HepG2 (cell line): ENCODE results near the gene NDRG3. TPM values are rescaled to one million over a fixed set of nuclear protein-coding genes. Genes with fewer than 3 reads are reported as not detected.

Source experiments
- ARID3A ChIP-seq: IDR thresholded peaks from 2 replicates; pipeline ENCODE4 v1.6.1; 2012; ENCODE audit warnings: low read depth, low read length, improper control_type of control experiment
- CTCF ChIP-seq: sonication (generic); formaldehyde crosslinking; IDR thresholded peaks from 2 replicates; pipeline ENCODE4 v1.5.0; 2020; ENCODE audit warnings: mild to moderate bottlenecking, missing genetic modification reagents, moderate library complexity
- DPF2 ChIP-seq: sonication (generic); formaldehyde crosslinking; IDR thresholded peaks from 2 replicates; pipeline ENCODE4 v1.4.0; 2020; ENCODE audit warnings: mild to moderate bottlenecking, low read depth, missing genetic modification reagents, borderline replicate concordance
- FLYWCH1 ChIP-seq: sonication (generic); formaldehyde crosslinking; IDR thresholded peaks from 2 replicates; pipeline ENCODE4 v1.8.1; 2023; ENCODE audit warnings: mild to moderate bottlenecking, missing genetic modification reagents
- HMGXB4 ChIP-seq, 2 experiments: sonication (generic) in 1 of 2; formaldehyde crosslinking in 1 of 2; IDR thresholded peaks; 2 replicates each; pipeline versions ENCODE4 v1.4.0 to v1.6.1; 2018 to 2020; ENCODE audit warnings: missing genetic modification reagents in 2 of 2, borderline replicate concordance in 1 of 2, low read depth in 1 of 2, mild to moderate bottlenecking in 1 of 2, missing biosample characterization in 1 of 2
- IKZF1 ChIP-seq: fragments of 450-650 bp; IDR thresholded peaks from 2 replicates; pipeline ENCODE4 v1.7.1; 2016
- MAZ ChIP-seq, 2 experiments: sonication (generic) in 1 of 2; formaldehyde crosslinking in 1 of 2; IDR thresholded peaks; 2 replicates each; pipeline versions ENCODE4 v1.5.0 to v1.6.1; 2012 to 2020; ENCODE audit warnings: low read depth in 2 of 2, mild to moderate bottlenecking in 2 of 2, borderline replicate concordance in 1 of 2, improper control_type of control experiment in 1 of 2, low read length in 1 of 2, missing genetic modification reagents in 1 of 2, moderate library complexity in 1 of 2
- RFX1 ChIP-seq: fragments of 450-650 bp; IDR thresholded peaks from 2 replicates; pipeline ENCODE4 v1.6.1; 2017
- TCF7L2 ChIP-seq: IDR thresholded peaks from 2 replicates; pipeline ENCODE4 v1.6.1; 2011; ENCODE audit warnings: mild to moderate bottlenecking, low read depth, low read length, moderate library complexity
- ZBTB33 ChIP-seq: sonication (generic); formaldehyde crosslinking; IDR thresholded peaks from 2 replicates; pipeline ENCODE4 v1.4.0; 2020; ENCODE audit warnings: missing genetic modification reagents
- ZNF451 ChIP-seq: sonication (generic); formaldehyde crosslinking; IDR thresholded peaks from 2 replicates; pipeline ENCODE4 v1.5.0; 2020; ENCODE audit warnings: mild to moderate bottlenecking, missing genetic modification reagents
- ZNF512B ChIP-seq: sonication (generic); formaldehyde crosslinking; IDR thresholded peaks from 2 replicates; pipeline ENCODE4 v1.5.1; 2020; ENCODE audit warnings: missing genetic modification reagents, mild to moderate bottlenecking, borderline replicate concordance
- ZNF580 ChIP-seq: IDR thresholded peaks from 2 replicates; pipeline ENCODE4 v1.6.1; 2016; ENCODE audit warnings: low read depth, borderline replicate concordance
- ZNF720 ChIP-seq: sonication (generic); formaldehyde crosslinking; IDR thresholded peaks from 2 replicates; pipeline ENCODE4 v1.4.0; 2020; ENCODE audit warnings: missing genetic modification reagents
- ZNF790 ChIP-seq: sonication (generic); formaldehyde crosslinking; IDR thresholded peaks from 2 replicates; pipeline ENCODE4 v1.8.0; 2022; ENCODE audit warnings: missing genetic modification reagents, mild to moderate bottlenecking, borderline replicate concordance
- ZSCAN22 ChIP-seq: sonication (generic); formaldehyde crosslinking; IDR thresholded peaks from 2 replicates; pipeline ENCODE4 v1.4.0; 2020; ENCODE audit warnings: mild to moderate bottlenecking, missing genetic modification reagents
- polyA plus RNA-seq, 8 experiments: library from polyadenylated mRNA; depleted of rRNA in 3 of 8; stranded (reverse) in 7 of 8; unstranded in 1 of 8; fragments of >200 nt; fragmentation: Illumina TruSeq in 4 of 8; extraction: Trizol in 4 of 8; gene quantifications; 2 replicates each; pipeline versions ENCODE4 v1.2.1 to v1.2.3, GENCODE V29; 2011 to 2016; ENCODE audit warnings: low read depth in 4 of 8, missing spikeins in 1 of 8, mixed read lengths in 1 of 8; ENCODE audit not compliant: insufficient read depth in 1 of 8
- total RNA-seq, 5 experiments: library from RNA; depleted of rRNA; stranded (reverse); fragments of >200 nt; fragmentation: Illumina TruSeq; extraction: Trizol; gene quantifications; 2 replicates each; pipeline ENCODE4 v1.2.3, GENCODE V29; 2016; ENCODE audit warnings: low read depth in 1 of 5

The NDRG3 gene
- total and polyA plus RNA-seq, 2 of the 13 experiments (the other 11 are each of a cell fraction or from before 2014, with no cell fraction given): 36.0 to 40.5 TPM

- TF ChIP-seq ZNF512B (CRISPR knock-in tag) (no peak), ZNF451 (CRISPR knock-in tag) (no peak), FLYWCH1 (CRISPR knock-in tag) (no peak), DPF2 (CRISPR knock-in tag) (no peak), CTCF (no peak), TCF7L2 (no peak), MAZ (IDR thresholded peaks at IDR 0.05; ENCODE audit: borderline replicate concordance, low read depth, low read length) (0 out of 2 replicates have a peak, but pooled peaks have one; percentile 24), MAZ (CRISPR knock-in tag; IDR thresholded peaks at IDR 0.05; ENCODE audit: low read depth) (no peak), ZNF790 (CRISPR knock-in tag) (0 out of 2 replicates have a peak, but pooled peaks have one; percentile 60), IKZF1 (no peak), HMGXB4 (CRISPR knock-in tag; IDR thresholded peaks at IDR 0.05; ENCODE audit: borderline replicate concordance in 1 of 2, low read depth in 1 of 2) (no peak), RFX1 (no peak), ZBTB33 (CRISPR knock-in tag) (no peak), ARID3A (no peak), ZNF720 (CRISPR knock-in tag) (no peak), ZSCAN22 (CRISPR knock-in tag) (no peak), ZNF580 (no peak)
Observed at GRCh38 chr20:36606158-36607066, 139.5 kb downstream of the NDRG3 start (continued).
